Measurements from ENCODE around the gene GATAD2A. TPM values are rescaled to one million over a fixed set of nuclear protein-coding genes. Genes with fewer than 3 reads are reported as not detected.

GATAD2A gene
- total RNA-seq, 1 donor from 2014 or later = 102 TPM

DNA sequence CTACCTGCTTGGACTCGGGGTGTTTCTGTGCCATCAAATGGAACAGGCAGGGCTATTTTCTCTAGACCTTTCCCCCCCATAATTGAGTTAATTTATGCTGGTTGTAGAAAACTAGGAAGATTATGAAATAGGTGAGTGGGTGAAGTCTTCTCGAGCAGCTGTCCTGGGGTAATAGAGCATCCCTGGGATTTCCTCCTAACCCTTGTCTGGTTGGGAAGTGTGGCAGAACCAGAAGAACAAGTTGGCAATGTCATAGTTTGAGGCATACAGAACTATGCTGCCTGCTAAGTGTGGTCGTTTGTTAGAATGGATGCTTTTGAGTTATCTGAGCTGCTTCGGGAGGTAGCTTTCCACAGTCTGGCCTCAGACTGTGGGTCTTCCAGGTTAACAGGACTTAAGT is 3.7 kb downstream of the GATAD2A start:
- no peak for DNase-seq (ENCODE audit: extremely low spot score, unreplicated experiment)
- H3K27ac Mint-ChIP-seq = peak overlapping the region; percentile 83
- H3K4me1 Mint-ChIP-seq (ENCODE audit: unreplicated experiment) = peaks cover 39% of the 10 kb centered on the region
- peak overlapping the region; percentile 78 for H3K4me3 Mint-ChIP-seq
- TF ChIP-seq, protein P1, sequence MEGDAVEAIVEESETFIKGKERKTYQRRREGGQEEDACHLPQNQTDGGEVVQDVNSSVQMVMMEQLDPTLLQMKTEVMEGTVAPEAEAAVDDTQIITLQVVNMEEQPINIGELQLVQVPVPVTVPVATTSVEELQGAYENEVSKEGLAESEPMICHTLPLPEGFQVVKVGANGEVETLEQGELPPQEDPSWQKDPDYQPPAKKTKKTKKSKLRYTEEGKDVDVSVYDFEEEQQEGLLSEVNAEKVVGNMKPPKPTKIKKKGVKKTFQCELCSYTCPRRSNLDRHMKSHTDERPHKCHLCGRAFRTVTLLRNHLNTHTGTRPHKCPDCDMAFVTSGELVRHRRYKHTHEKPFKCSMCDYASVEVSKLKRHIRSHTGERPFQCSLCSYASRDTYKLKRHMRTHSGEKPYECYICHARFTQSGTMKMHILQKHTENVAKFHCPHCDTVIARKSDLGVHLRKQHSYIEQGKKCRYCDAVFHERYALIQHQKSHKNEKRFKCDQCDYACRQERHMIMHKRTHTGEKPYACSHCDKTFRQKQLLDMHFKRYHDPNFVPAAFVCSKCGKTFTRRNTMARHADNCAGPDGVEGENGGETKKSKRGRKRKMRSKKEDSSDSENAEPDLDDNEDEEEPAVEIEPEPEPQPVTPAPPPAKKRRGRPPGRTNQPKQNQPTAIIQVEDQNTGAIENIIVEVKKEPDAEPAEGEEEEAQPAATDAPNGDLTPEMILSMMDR (conservative IDR thresholded peaks at IDR 0.05) = no peak
- peaks cover 8% of the 10 kb centered on the region for H3K36me3 Mint-ChIP-seq
- H3K27me3 Mint-ChIP-seq = no peaks in the 10 kb centered on the region
- H3K9me3 Mint-ChIP-seq = no peaks in the 10 kb centered on the region

DNA sequence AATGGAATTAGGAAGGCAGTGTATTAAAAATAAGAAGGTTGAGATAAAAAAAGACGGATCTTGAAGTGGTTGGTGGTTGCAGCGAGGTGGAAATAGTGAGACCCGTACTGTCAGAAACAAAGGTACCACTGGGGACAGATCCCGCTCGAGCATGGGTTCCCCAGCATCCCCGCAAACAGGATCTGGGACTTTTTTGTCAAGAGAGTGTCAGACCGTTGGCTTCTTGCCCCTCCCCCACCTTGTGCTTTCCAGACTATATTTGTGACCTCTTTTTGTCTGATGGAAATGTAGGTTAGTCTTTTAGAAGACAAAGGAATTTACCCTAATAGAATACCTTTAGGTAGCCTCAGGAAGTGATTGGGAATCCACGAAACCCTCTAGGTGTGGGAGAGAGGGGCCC is 4.2 kb downstream of the GATAD2A start:
- peaks cover 39% of the 10 kb centered on the region for H3K4me1 Mint-ChIP-seq (ENCODE audit: unreplicated experiment)
- no peaks in the 10 kb centered on the region for H3K9me3 Mint-ChIP-seq
- peak overlapping the region; percentile 78 for H3K4me3 Mint-ChIP-seq
- H3K27ac Mint-ChIP-seq = peak overlapping the region; percentile 83
- DNase-seq (ENCODE audit: extremely low spot score, unreplicated experiment) = no peak
- H3K36me3 Mint-ChIP-seq = peaks cover 9% of the 10 kb centered on the region
- TF ChIP-seq, protein P1 (conservative IDR thresholded peaks at IDR 0.05) = no peak
- no peaks in the 10 kb centered on the region for H3K27me3 Mint-ChIP-seq

DNA sequence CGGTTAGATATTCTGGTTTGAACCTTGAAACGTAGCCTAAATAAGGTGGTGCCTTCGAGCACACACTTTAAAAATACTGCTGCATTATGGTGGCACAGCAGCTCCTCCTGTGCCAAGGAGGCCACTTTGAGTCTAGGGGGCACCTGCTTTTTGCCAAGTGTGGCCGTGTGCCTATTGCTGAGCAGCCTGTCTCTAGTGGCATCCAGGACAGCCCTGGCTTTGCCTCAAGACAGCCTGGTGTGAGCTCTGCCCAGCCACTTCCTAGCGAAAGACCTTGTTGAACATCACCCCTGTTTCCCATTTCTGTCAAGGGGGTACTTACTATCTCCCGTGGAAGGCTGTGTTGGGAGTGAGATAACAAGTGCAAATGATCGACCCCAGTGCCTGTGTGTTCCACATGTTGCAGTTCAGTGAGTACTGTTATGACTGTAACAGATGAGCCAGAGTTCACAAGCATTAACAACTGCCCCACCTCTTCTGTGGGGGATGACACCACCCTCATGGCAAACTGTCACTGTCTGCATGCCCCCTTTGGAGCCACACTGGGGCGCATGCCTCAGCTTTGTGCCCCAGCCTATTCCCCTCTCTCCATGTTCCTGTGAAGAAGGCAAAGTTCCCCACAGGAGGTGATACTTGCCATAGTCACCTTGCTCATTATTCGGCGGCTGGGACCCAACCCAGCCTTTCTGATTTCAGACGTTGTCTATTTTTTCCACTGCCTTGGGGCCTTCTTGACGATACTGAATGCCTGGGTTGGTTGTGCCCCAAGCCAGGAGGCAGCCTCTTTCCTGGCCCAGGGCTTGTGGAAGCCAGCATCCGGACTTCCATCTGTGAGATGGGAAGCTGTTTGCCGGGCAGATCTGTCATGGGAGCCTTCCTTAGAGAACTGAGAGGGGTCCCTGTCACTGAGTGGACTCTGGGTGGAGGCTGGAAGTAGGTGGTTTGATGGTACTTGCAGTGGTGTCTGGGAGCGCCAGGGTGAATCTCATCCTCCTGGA is 5.4 kb downstream of the GATAD2A start:
- TF ChIP-seq, protein P1 (conservative IDR thresholded peaks at IDR 0.05) = no peak
- H3K4me3 Mint-ChIP-seq = peak overlapping the region; percentile 31

DNA sequence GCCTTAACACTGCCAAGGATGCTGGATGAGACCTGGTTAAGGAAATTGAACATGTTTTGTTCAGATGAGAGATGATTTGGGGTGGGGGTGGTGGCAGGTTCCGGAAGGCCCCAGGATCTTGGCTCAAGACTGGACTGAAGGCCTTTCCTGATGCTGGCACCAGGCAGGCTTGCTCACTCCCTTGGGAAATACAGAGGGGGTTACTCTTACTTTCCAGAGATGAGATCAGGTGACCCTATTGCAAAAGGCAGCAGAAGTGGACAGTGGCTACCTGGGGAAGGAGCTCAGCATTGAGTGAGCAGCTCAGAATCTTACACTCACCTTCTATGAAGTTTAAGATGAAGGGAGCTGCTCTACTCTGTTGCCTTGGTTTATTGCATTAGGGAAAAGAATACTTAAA is 10.8 kb downstream of the GATAD2A start:
- Mint-ChIP-seq H3K27me3 (no peaks in the 10 kb centered on the region), H3K27ac (no peak overlapping the region), H3K4me3 (no peak overlapping the region), H3K9me3 (no peaks in the 10 kb centered on the region), H3K36me3 (peaks cover 14% of the 10 kb centered on the region), H3K4me1 (ENCODE audit: unreplicated experiment) (peaks cover 24% of the 10 kb centered on the region)
- TF ChIP-seq, protein P1 (conservative IDR thresholded peaks at IDR 0.05) = no peak
- no peak for DNase-seq (ENCODE audit: extremely low spot score, unreplicated experiment)

More for the DNA sequence above, 5.4 kb downstream of the GATAD2A start:
- Mint-ChIP-seq H3K27ac (peak overlapping the region; percentile 65), H3K36me3 (peaks cover 11% of the 10 kb centered on the region), H3K4me1 (ENCODE audit: unreplicated experiment) (peaks cover 35% of the 10 kb centered on the region), H3K27me3 (no peaks in the 10 kb centered on the region), H3K9me3 (no peaks in the 10 kb centered on the region)
- DNase-seq (ENCODE audit: extremely low spot score, unreplicated experiment) = no peak

DNA sequence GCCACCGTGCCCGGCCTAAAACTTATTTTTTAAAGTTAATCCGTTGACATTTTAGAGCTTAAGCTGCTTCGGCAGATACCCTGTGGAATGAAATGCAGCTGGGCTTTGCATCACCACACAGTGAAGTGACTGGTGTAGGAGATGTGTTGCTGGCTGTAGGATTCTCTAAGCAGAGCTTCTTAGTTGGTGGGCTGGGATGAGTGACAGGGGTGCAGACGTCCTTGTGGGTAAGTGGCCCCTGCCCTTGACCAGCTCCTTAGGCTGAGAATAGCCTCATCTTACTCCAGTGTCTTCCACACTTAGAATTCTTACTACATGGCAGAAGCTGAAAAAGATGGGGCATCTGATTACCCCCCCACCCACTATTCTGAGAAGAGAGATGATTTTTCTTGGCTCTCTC is 11.6 kb downstream of the GATAD2A start:
- TF ChIP-seq, protein P1 (conservative IDR thresholded peaks at IDR 0.05) = no peak
- DNase-seq (ENCODE audit: extremely low spot score, unreplicated experiment) = no peak
- H3K27ac Mint-ChIP-seq = no peak overlapping the region
- no peak overlapping the region for H3K4me3 Mint-ChIP-seq
- H3K36me3 Mint-ChIP-seq = peaks cover 14% of the 10 kb centered on the region
- no peaks in the 10 kb centered on the region for H3K9me3 Mint-ChIP-seq
- H3K4me1 Mint-ChIP-seq (ENCODE audit: unreplicated experiment) = peaks cover 24% of the 10 kb centered on the region
- H3K27me3 Mint-ChIP-seq = no peaks in the 10 kb centered on the region

All from type B pancreatic cell (in vitro differentiated cells).